Left kidney (tissue), 2 donors: Measurements from ENCODE around the gene HVCN1. TPM values are rescaled to one million over a fixed set of nuclear protein-coding genes. Genes with fewer than 3 reads are reported as not detected.

Experiments
- DNase-seq: peaks from one replicate; pipeline ENCODE4 v3.0.0-alpha.2; 2013
- polyA plus RNA-seq: library from polyadenylated mRNA; unstranded; fragments of 120-200 nt; gene quantifications from one replicate; pipeline ENCODE4 v1.2.1, GENCODE V29; 2013; ENCODE audit not compliant: insufficient read length

The HVCN1 gene
- polyA plus RNA-seq, 1 donor = 10.7 TPM

DNA sequence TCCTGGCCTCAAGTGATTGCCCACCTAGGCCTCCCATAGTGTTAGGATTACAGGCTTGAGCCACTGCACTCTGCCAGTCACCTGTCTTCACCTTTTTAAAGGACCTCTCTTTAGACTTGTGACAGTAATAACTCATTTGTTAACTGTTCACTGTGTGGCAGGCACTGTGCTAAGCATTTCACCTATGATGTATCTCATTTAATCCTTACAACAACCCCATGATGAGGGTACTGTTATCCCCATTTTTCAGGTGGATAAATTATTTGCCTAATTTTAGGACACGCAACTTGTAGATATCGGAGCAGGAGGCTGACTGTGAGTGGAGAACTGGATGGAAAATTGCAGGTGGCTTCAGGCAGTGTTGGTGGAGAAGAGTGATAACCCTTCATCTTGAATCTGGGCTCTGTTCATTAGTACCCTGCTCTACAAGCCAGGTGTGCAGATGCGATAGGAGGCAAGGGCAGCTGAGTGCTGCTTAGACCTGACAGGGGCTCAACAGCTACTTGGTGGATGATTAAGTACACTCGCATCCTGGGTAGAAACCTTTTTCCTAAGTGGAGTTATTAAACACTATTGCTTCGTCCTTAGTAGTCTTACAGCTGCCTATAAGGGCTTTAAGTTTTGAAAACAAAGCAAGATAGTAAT lies 72.3 kb downstream of the HVCN1 start:
- DNase-seq = no peak

DNA sequence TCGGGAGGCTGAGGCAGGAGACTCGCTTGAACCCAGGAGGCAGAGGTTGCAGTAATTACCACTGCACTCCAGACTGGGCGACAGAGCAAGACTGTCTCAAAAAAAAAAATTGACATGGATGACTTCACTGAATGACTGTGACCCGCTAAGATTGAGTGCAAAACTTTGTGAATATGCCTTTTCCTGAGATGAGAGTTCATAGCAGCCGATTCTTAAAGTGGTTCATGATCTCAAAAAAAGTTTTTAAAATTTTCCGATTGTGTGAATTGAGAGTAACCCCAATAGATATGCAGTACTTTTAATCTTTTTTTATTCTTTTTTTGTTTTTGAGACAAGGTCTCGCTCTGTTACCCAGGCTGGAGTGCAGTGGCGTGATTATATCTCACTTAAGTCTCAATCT lies 73.7 kb downstream of the HVCN1 start:
- no peak for DNase-seq

DNA sequence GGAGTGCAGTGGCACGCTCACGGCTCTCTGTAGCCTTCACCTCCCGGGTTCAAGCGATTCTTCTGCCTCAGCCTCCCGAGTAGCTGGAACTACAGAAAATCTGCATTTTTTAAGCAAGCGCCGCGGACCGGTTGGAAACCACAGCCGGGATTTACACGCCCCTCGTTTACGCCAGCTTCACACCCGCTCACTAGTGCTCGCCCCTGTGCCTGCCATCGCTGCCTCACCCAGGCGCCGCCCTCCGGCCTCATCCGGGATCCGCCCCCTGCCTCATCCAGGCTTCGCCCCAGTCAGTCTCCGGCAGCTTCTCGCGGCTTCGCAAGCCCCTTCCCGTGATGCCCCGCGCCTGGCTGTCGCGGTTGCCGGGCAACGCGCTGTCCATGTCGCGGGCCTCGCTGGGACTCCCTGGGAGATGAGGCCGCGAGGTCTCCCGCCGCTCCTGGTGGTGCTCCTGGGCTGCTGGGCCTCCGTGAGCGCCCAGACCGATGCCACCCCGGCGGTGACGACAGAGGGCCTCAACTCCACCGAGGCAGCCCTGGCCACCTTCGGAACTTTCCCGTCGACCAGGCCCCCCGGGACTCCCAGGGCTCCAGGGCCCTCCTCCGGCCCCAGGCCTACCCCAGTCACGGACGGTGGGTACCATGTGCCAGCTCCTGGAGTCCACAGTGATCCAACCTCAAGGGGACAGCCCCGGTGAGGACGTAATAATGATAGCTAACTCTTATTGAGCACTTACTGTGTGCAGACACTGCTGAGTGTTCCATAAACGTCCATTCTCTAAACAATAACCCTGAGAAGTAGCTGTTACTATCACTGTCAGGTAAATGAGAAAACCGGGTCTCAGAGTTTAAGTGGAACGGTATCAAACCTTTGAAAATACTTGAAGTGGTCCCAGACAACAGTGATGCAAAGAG lies 74.9 kb downstream of the HVCN1 start, which contains the start of gene TCTN1:
TSS of gene TCTN1 (plus strand) at position 359 of the 914 bp plus-strand sequence. CDS start at position 413, 54 bp downstream.
- peak; percentile 93 for DNase-seq

DNA sequence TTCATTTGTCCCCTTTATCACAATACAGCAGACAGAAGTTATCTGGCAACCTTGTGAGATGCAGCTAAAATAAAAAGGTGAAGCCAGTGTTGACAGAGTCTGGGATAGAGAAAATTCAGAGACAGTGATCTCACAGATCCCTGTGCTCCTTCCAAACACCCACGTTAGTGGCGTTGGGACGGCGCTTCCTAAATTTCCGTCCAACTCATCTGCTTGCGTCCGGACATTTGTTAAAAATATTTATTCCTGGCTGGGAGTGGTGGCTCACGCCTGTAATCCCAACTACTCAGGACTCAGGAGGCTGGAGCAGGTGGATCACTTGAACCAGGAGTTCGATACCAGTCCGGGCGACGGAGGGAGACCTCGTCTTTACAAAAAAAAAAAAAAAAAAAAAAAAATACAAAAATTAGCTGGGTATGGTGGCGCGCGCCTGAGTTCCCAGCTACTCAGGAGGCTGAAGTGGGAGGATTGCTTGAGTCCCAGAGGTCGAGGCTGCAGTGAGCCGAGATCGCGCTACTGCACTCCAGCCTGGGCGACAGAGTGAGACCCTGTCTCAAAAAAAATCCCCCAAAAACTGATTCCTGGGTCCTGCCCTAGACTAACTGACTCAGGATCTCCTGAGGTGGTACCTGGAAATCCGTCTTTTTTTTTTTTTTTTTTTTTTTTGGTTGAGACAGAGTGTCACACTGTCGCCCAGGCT lies 75.7 kb downstream of the HVCN1 start:
- DNase-seq = no peak

DNA sequence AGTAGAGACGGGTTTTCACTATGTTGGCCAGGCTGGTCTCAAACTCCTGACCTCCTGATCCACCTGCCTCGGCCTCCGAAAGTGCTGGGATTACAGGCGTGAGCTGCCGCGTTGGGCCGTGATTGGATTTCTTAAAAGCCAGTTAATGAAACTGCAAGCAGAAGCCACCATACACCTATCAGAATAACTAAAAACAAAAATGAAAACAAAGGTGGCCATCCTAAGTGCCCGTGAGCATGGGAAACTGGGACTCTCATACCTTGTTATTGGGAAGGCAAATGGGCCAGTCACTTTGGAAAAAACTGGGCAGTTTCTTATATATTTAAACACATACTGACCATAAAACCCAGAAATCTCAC lies 82.7 kb downstream of the HVCN1 start:
- no peak for DNase-seq

DNA sequence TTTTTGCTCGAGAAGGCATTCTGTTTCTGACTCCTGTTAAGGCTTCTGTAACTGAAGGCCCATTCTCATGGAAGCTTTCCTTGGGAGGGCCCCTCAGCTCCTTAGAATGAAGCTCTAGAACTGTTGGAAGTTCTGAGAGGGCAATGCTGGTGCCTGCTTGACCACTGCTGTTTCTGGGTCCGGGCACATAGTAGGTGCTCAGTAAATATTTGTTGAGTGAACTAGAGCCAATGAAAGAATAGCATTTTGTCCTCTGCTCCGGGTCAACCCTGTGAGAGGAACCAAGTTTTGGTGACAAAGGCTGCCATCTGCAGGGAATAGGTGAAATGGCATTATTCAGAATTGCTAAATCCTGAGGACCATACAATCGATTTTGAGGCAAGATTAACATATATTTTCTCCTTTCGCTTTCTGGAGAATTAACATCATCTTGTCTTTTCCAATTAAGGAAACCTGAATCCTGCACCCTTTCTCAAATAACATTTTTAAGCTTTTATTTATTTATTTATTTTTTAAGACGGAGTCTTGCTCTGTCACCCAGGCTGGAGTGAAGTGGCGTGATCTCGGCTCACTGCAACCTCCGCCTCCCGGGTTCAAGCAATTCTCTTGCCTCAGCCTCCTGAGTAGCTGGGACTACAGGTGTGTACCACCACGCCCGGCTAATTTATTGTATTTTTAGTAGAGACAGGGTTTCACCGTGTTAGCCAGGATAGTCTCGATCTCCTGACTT lies 86.7 kb downstream of the HVCN1 start:
- DNase-seq = peak; percentile 28

DNA sequence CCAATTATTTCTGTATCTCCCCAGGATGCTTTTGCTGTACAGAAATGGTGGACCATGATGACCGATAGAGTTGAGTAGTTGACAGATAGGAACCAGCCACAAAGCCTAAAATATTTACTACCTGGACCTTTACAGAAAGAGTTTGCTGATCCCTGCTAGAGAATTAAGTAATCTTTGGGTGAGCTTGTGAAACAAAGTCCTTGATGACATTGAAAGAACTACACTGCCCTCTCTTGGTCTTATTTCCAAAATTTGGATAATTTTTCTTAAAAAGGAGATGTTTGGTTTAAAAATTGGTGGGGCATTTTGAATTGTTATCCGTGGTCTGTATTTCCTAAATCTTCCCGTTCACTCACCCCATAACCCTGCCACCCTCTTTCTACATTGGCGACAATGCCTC lies 88.7 kb downstream of the HVCN1 start:
- DNase-seq = peak; percentile 40

DNA sequence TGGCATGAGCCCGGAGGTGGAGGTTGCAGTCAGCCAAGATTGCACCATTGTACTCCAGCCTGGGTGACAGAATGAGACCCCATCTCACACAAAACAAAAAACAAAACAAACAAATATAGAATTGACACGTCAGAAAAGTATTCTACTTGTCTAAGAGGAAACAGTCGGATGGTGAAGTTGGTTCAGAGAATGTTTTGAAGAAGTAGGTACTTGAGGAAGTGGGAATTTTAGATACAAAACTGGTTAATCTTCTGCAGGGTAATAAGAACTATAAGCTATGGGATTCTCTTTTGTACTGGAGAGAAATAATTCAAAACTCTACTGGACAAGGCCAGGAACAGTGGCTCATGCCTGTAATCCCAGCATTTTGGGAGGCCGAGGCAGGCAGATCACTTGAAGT lies 89.6 kb downstream of the HVCN1 start:
- DNase-seq = no peak

Other genes with a start within 250 kb of the HVCN1 start
- gene ARPC3, start 238.8 kb downstream of the HVCN1 start, polyA plus RNA-seq = 248 TPM
- gene GPN3, start 220.9 kb downstream of the HVCN1 start, polyA plus RNA-seq = 32.5 TPM
- 20.9 TPM for gene FAM216A, start 220.3 kb downstream of the HVCN1 start, polyA plus RNA-seq
- gene VPS29, start 187.0 kb downstream of the HVCN1 start, polyA plus RNA-seq = 173 TPM
- gene RAD9B, start 186.8 kb downstream of the HVCN1 start, polyA plus RNA-seq = 1.4 TPM
- 23.7 TPM for gene PPTC7, start 105.8 kb downstream of the HVCN1 start, polyA plus RNA-seq
- gene TCTN1, start 75.0 kb downstream of the HVCN1 start, polyA plus RNA-seq = 123 TPM
- gene PPP1CC, start 53.8 kb upstream of the HVCN1 start, polyA plus RNA-seq = 211 TPM
- gene CCDC63, start 157.9 kb upstream of the HVCN1 start, polyA plus RNA-seq = not detected
- not detected for gene MYL2, start 231.5 kb upstream of the HVCN1 start, polyA plus RNA-seq